OCI-LY1 (cell line): Measurements from ENCODE around the gene LIN28A.

Experiments
- CTCF ChIP-seq: fragments of 200-600 bp; sonication (generic), shearing (Covaris generic); IDR thresholded peaks from 2 replicates; pipeline ENCODE4 v1.5.1; 2017; ENCODE audit warnings: mild to moderate bottlenecking, antibody characterized with exemption, low read length, moderate library complexity, mixed read lengths
- EZH2 ChIP-seq: fragments of 200-600 bp; sonication (generic), shearing (Covaris generic); IDR thresholded peaks from 2 replicates; pipeline ENCODE4 v1.8.0; 2017; ENCODE audit warnings: borderline replicate concordance, mixed run types, mild to moderate bottlenecking, antibody characterized with exemption, low read length, moderate library complexity, mixed read lengths

- TF ChIP-seq CTCF = no peak
- no peak for TF ChIP-seq EZH2
Observed at GRCh38 chr1:26378088-26378878, 32.3 kb upstream of the LIN28A start.
